GM12864 (cell line): Measurements from ENCODE around the gene C17orf67.
"Not testable (repeated sequence)": the region's sequence is repeated elsewhere in the genome, so short reads cannot be mapped to it uniquely, and the experiment has no call there.

Source experiments
- DNase-seq: peaks from one replicate; pipeline ENCODE4 v3.0.0-alpha.2; 2011; ENCODE audit warnings: low read depth
- H3K4me3 ChIP-seq: 2 replicates; pipeline ENCODE4 v1.5.1; 2011; ENCODE audit warnings: mild to moderate bottlenecking, low read depth, low read length, control low read depth
- CTCF ChIP-seq: IDR thresholded peaks from 2 replicates; pipeline ENCODE4 v1.5.1; 2011; ENCODE audit warnings: low read depth, mild to moderate bottlenecking, moderate library complexity, low read length, control low read depth, inconsistent platforms; ENCODE audit errors: missing control alignments

C17orf67 gene

GRCh38 chr17:56771563-56771962 lies 62.2 kb downstream of the C17orf67 start:
- no peak for DNase-seq
- no peak for TF ChIP-seq CTCF
- H3K4me3 ChIP-seq = no peak overlapping the region

GRCh38 chr17:56770427-56770826 lies 63.3 kb downstream of the C17orf67 start:
- no peak for DNase-seq

GRCh38 chr17:56765449-56765848 lies 68.3 kb downstream of the C17orf67 start:
- no peak for DNase-seq
- no peak overlapping the region for H3K4me3 ChIP-seq
- TF ChIP-seq CTCF = no peak

More at GRCh38 chr17:56770427-56770826, 63.3 kb downstream of the C17orf67 start:
- no peak for TF ChIP-seq CTCF
- no peak overlapping the region for H3K4me3 ChIP-seq

- H3K4me3 ChIP-seq = no peak overlapping the region
- no peak for TF ChIP-seq CTCF
- DNase-seq = no peak
These were observed 70.7 kb downstream of the C17orf67 start for GRCh38 chr17:56762988-56763387.

- no peak for DNase-seq
- no peak overlapping the region for H3K4me3 ChIP-seq
- TF ChIP-seq CTCF = no peak
These were observed 71.6 kb downstream of the C17orf67 start for GRCh38 chr17:56762144-56762543.

- no peak overlapping the region for H3K4me3 ChIP-seq
- no peak for DNase-seq
- TF ChIP-seq CTCF = no peak
These were observed 72.3 kb downstream of the C17orf67 start for GRCh38 chr17:56761387-56761786.

GRCh38 chr17:56757611-56758010 lies 76.1 kb downstream of the C17orf67 start:
- not testable (repeated sequence) for H3K4me3 ChIP-seq, DNase-seq

GRCh38 chr17:56756536-56756935 lies 77.2 kb downstream of the C17orf67 start:
- no peak overlapping the region for H3K4me3 ChIP-seq
- TF ChIP-seq CTCF = no peak
- DNase-seq = no peak
